HG03565 (cell line): Measurements from ENCODE around the gene TFPI.

ENCODE experiments used
- ATAC-seq: cut with Tn5 transposase; IDR thresholded peaks from one replicate; pipeline ENCODE4 v1.9.1; 2021; ENCODE audit warnings: mild to moderate bottlenecking, moderate library complexity; ENCODE audit not compliant: unreplicated experiment

Gene TFPI

GRCh38 chr2:187506416-187506815, 47.8 kb downstream of the TFPI start:
- no peak for ATAC-seq

- ATAC-seq = no peak
Observed at GRCh38 chr2:187505065-187505672, 49.1 kb downstream of the TFPI start.

- ATAC-seq = no peak
Observed at GRCh38 chr2:187504312-187504921, 49.8 kb downstream of the TFPI start.

GRCh38 chr2:187503700-187504099, 50.5 kb downstream of the TFPI start:
- no peak for ATAC-seq

- ATAC-seq = no peak
Observed at GRCh38 chr2:187502467-187502866, 51.8 kb downstream of the TFPI start.

- ATAC-seq = no peak
Observed at GRCh38 chr2:187500585-187501359, 53.5 kb downstream of the TFPI start.

- ATAC-seq = peak; percentile 97
Observed at GRCh38 chr2:187499941-187500532, 54.2 kb downstream of the TFPI start.

GRCh38 chr2:187497858-187498463, 56.3 kb downstream of the TFPI start:
- no peak for ATAC-seq

GRCh38 chr2:187497140-187497539, 57.1 kb downstream of the TFPI start:
- ATAC-seq = no peak

- ATAC-seq = no peak
Observed at GRCh38 chr2:187495324-187495723, 58.9 kb downstream of the TFPI start.

GRCh38 chr2:187493877-187494568, 60.2 kb downstream of the TFPI start:
- ATAC-seq = no peak

- no peak for ATAC-seq
Observed at GRCh38 chr2:187493180-187493579, 61.1 kb downstream of the TFPI start.

GRCh38 chr2:187486241-187486640, 68.0 kb downstream of the TFPI start:
- no peak for ATAC-seq

GRCh38 chr2:187485523-187485922, 68.7 kb downstream of the TFPI start:
- ATAC-seq = no peak

GRCh38 chr2:187483537-187483936, 70.7 kb downstream of the TFPI start:
- ATAC-seq = no peak

GRCh38 chr2:187482796-187483195, 71.4 kb downstream of the TFPI start:
- peak; percentile 76 for ATAC-seq

GRCh38 chr2:187481543-187481942, 72.7 kb downstream of the TFPI start:
- ATAC-seq = no peak

GRCh38 chr2:187478719-187479118, 75.5 kb downstream of the TFPI start:
- ATAC-seq = no peak

GRCh38 chr2:187477051-187477450, 77.2 kb downstream of the TFPI start:
- ATAC-seq = no peak

- ATAC-seq = peak; percentile 85
Observed at GRCh38 chr2:187475499-187476248, 78.6 kb downstream of the TFPI start.
